HCT116 (cell line): ENCODE results near the gene FAM168B. TPM values are rescaled to one million over a fixed set of nuclear protein-coding genes. Genes with fewer than 3 reads are reported as not detected.

Experiments
- ATAC-seq: fragments of 200-7000 bp; cut with Tn5 transposase; 2 replicates; pipeline ENCODE4 v1.9.1; 2020; ENCODE audit warnings: mild to moderate bottlenecking, moderate library complexity
- BruUV-seq: library from RNA; stranded (reverse); fragments of 400-500 nt; replicated peaks from 2 replicates; lab custom pipeline; 2021; lab: Mats Ljungman, UMichigan
- CTCF ChIA-PET: fragments of 300-600 bp; sonication (Branson Sonifier 250); formaldehyde crosslinking; loops from one replicate; lab custom pipeline; 2021; ENCODE audit warnings: antibody characterized with exemption; lab: Charles Lee
- POLR2A ChIA-PET: fragments of 300-600, 350-600 bp; sonication (Branson Sonifier 250); formaldehyde crosslinking; loops from one replicate; lab custom pipeline; 2021; ENCODE audit warnings: antibody characterized with exemption; lab: Charles Lee
- RAD21 ChIA-PET, 2 experiments: fragments of 300-600 bp; sonication (Branson Sonifier 250); formaldehyde crosslinking; loops; one replicate each; lab custom pipeline; 2023; ENCODE audit warnings: low total read pairs in 2 of 2; ENCODE audit not compliant: uncharacterized antibody in 2 of 2, unreplicated experiment in 2 of 2, low non-redundant PET in 1 of 2; lab: Charles Lee
- DNase-seq: peaks from one replicate; pipeline ENCODE4 v3.0.0-alpha.2; 2010; ENCODE audit warnings: low read depth, low spot score
- H2AFZ ChIP-seq: fragments of 200-600 bp; shearing (Covaris generic), sonication (generic); 2 replicates; pipeline ENCODE4 v1.6.1; 2017; ENCODE audit warnings: low read depth, mixed run types, mixed read lengths, antibody characterized with exemption, low read length; ENCODE audit not compliant: poor library complexity, severe bottlenecking
- H3K27ac ChIP-seq: 2 replicates; pipeline ENCODE4 v1.5.1; 2012; ENCODE audit warnings: low read depth, low read length
- H3K27me3 ChIP-seq: fragments of 200-600 bp; sonication (generic); 2 replicates; pipeline ENCODE4 v1.6.1; 2016; ENCODE audit warnings: mixed run types, low read length, mixed read lengths; ENCODE audit not compliant: insufficient read depth
- H3K36me3 ChIP-seq, 2 experiments: fragments of 200-500 bp in 1 of 2; fragments of 200-600 bp in 1 of 2; sonication (Bioruptor generic) in 1 of 2; sonication (generic) in 1 of 2; 2 replicates each; pipeline versions ENCODE4 v1.5.1 to v1.6.1; 2014 to 2016; ENCODE audit warnings: low read length in 2 of 2, inconsistent platforms in 1 of 2, mixed read lengths in 1 of 2, mixed run types in 1 of 2; ENCODE audit not compliant: insufficient read depth in 2 of 2, control insufficient read depth in 1 of 2
- H3K4me1 ChIP-seq, 2 experiments: fragments of 200-600 bp in 1 of 2; sonication (generic) in 1 of 2; 2 replicates each; pipeline versions ENCODE4 v1.5.1 to v1.6.1; 2012 to 2017; ENCODE audit warnings: low read length in 2 of 2, inconsistent platforms in 1 of 2, mild to moderate bottlenecking in 1 of 2, mixed read lengths in 1 of 2, mixed run types in 1 of 2, moderate library complexity in 1 of 2; ENCODE audit not compliant: insufficient read depth in 2 of 2, control insufficient read depth in 1 of 2
- H3K4me2 ChIP-seq: fragments of 200-600 bp; sonication (generic); 2 replicates; pipeline ENCODE4 v1.6.1; 2017; ENCODE audit warnings: mixed run types, low read length, mixed read lengths
- H3K4me3 ChIP-seq, 2 experiments: fragments of 200-600 bp in 1 of 2; sonication (generic) in 1 of 2; replicated peaks in 1 of 2; 2 replicates each; pipeline ENCODE4 v1.5.1; 2011 to 2016; ENCODE audit warnings: low read length in 2 of 2, control low read depth in 1 of 2, low read depth in 1 of 2, mild to moderate bottlenecking in 1 of 2, mixed read lengths in 1 of 2, mixed run types in 1 of 2
- H3K79me2 ChIP-seq: fragments of 200-600 bp; sonication (generic); 2 replicates; pipeline ENCODE4 v1.6.1; 2017; ENCODE audit warnings: mild to moderate bottlenecking, mixed run types, low read length, moderate library complexity, mixed read lengths; ENCODE audit not compliant: insufficient read depth
- H3K9ac ChIP-seq: fragments of 200-600 bp; sonication (generic); 2 replicates; pipeline ENCODE4 v1.6.1; 2016; ENCODE audit warnings: low read length, mixed read lengths
- H3K9me2 ChIP-seq: fragments of 200-600 bp; sonication (generic), shearing (Covaris generic); 2 replicates; pipeline ENCODE4 v1.6.1; 2017; ENCODE audit warnings: mixed run types, mild to moderate bottlenecking, moderate library complexity; ENCODE audit not compliant: insufficient read depth
- H3K9me3 ChIP-seq, 2 experiments: fragments of 200-500 bp in 1 of 2; fragments of 200-600 bp in 1 of 2; sonication (Bioruptor generic) in 1 of 2; sonication (generic) in 1 of 2; 2 replicates each; pipeline ENCODE4 v1.6.1; 2014 to 2017; ENCODE audit warnings: low read length in 2 of 2, mixed read lengths in 2 of 2, inconsistent platforms in 1 of 2, low read depth in 1 of 2, mild to moderate bottlenecking in 1 of 2, mixed run types in 1 of 2, moderate library complexity in 1 of 2; ENCODE audit not compliant: control insufficient read depth in 1 of 2, insufficient read depth in 1 of 2
- H4K20me1 ChIP-seq: fragments of 200-600 bp; sonication (generic), shearing (Covaris generic); 2 replicates; pipeline ENCODE4 v1.6.1; 2017; ENCODE audit warnings: mixed run types, mild to moderate bottlenecking, moderate library complexity; ENCODE audit not compliant: insufficient read depth
- CBX3 ChIP-seq: IDR thresholded peaks from 2 replicates; pipeline ENCODE4 v1.6.1; 2012; ENCODE audit warnings: low read depth
- CEBPB ChIP-seq: IDR thresholded peaks from 2 replicates; pipeline ENCODE4 v1.6.1; 2012; ENCODE audit warnings: low read depth
- EGR1 ChIP-seq: IDR thresholded peaks from 2 replicates; pipeline ENCODE4 v1.6.1; 2012; ENCODE audit warnings: low read depth
- MAX ChIP-seq: IDR thresholded peaks from 2 replicates; pipeline ENCODE4 v1.6.1; 2012
- TCF7L2 ChIP-seq: IDR thresholded peaks from 2 replicates; pipeline ENCODE4 v1.7.0; 2011; ENCODE audit warnings: borderline replicate concordance, inconsistent platforms; ENCODE audit not compliant: insufficient read depth, insufficient read length; ENCODE audit errors: extremely low read depth
- intact Hi-C: fragments of 100-400 bp; cut with micrococcal nuclease; formaldehyde crosslinking; loops from 2 replicates; pipeline ENCODE4 v1.10.0; 2022
- total RNA-seq: library from RNA; stranded (reverse); gene quantifications from one replicate; pipeline ENCODE4 v1.2.1, GENCODE V29; 2021; ENCODE audit not compliant: unreplicated experiment
- TF ChIP-seq, protein P1 (sequence below): IDR thresholded peaks from 2 replicates; pipeline ENCODE4 v1.6.1; 2011; ENCODE audit warnings: mild to moderate bottlenecking, low read length, moderate library complexity; ENCODE audit not compliant: insufficient replicate concordance; ENCODE audit errors: extremely low read depth

FAM168B gene
- total RNA-seq, 1 experiment from 2014 or later, result 94.5 TPM

DNA sequence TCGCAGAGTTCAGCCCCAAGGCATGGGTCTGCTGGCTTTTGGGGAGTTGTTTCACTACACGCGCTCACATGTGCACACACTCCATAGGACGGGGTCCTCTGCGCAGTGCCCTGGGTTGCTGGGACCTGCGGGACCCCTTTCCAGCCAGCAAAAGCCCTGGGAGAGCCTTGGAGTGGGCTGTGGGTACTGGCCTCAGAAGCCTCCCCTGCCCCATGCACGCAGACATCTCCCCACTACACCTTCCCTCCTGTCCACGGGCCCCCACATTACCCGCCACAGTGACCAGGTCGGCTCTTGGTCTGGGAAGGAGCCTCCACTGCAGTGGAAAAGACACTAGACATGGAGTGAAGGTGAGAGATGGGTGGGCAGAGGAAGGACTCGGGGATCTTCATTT lies 48.5 kb downstream of the FAM168B start:
- peaks cover 10 to 12% of the 10 kb centered on the region in 2 experiments; a peak in 3 of 4 replicates for H3K36me3 ChIP-seq
- CTCF ChIA-PET, result no interaction called here
- TF ChIP-seq CBX3, result no peak
- TF ChIP-seq CEBPB, result no peak
- TF ChIP-seq, protein P1, sequence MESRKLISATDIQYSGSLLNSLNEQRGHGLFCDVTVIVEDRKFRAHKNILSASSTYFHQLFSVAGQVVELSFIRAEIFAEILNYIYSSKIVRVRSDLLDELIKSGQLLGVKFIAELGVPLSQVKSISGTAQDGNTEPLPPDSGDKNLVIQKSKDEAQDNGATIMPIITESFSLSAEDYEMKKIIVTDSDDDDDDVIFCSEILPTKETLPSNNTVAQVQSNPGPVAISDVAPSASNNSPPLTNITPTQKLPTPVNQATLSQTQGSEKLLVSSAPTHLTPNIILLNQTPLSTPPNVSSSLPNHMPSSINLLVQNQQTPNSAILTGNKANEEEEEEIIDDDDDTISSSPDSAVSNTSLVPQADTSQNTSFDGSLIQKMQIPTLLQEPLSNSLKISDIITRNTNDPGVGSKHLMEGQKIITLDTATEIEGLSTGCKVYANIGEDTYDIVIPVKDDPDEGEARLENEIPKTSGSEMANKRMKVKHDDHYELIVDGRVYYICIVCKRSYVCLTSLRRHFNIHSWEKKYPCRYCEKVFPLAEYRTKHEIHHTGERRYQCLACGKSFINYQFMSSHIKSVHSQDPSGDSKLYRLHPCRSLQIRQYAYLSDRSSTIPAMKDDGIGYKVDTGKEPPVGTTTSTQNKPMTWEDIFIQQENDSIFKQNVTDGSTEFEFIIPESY, result no peak
- no peak for TF ChIP-seq EGR1
- TF ChIP-seq MAX, result no peak
- TF ChIP-seq TCF7L2, result no peak
- H3K9me3 ChIP-seq, result no peaks in the 10 kb centered on the region
- BruUV-seq, result no TSS peak
- POLR2A ChIA-PET, result no interaction called here
- 0 out of 4 replicates have a peak, but pooled peaks cover 0 to 5% of the 10 kb centered on the region in 2 experiments for H3K4me1 ChIP-seq
- RAD21 ChIA-PET, result no interaction called here
- H3K9ac ChIP-seq, result no peak overlapping the region
- H3K27me3 ChIP-seq, result no peaks in the 10 kb centered on the region
- H3K79me2 ChIP-seq, result peaks cover 13% of the 10 kb centered on the region; the same call in 1 of the 2 replicates
- ATAC-seq (no peak), DNase-seq (no peak)
- H3K4me2 ChIP-seq, result no peak overlapping the region
- intact Hi-C loops, result loop anchor here (5.0 kb wide), 1 partner anchor 247 kb away; no protein-coding TSS in a partner anchor
- H4K20me1 ChIP-seq, result no peaks in the 10 kb centered on the region
- H2AFZ ChIP-seq, result no peak overlapping the region
- no peak overlapping the region for H3K27ac ChIP-seq
- no peaks in the 10 kb centered on the region for H3K9me2 ChIP-seq
- H3K4me3 ChIP-seq, result no peak overlapping the region
